AG04450 (cell line): ENCODE results near the gene SLC12A9. TPM values are rescaled to one million over a fixed set of nuclear protein-coding genes. Genes with fewer than 3 reads are reported as not detected.
A peak's percentile ranks its signal among the peaks of the same experiment; 100 is the strongest.

Experiments
- CTCF ChIA-PET: fragments of 300-600, 350-600 bp; formaldehyde crosslinking; extraction: SDS; loops from one replicate; lab custom pipeline; 2022; ENCODE audit warnings: antibody characterized with exemption, inconsistent platforms; lab: Charles Lee
- POLR2A ChIA-PET: fragments of 350-600 bp; formaldehyde crosslinking; extraction: SDS; loops from one replicate; lab custom pipeline; 2021; ENCODE audit warnings: antibody characterized with exemption, inconsistent platforms; lab: Yijun Ruan, JAX
- DNase-seq: peaks from one replicate; pipeline ENCODE4 v3.0.0-alpha.2; 2011; ENCODE audit warnings: low read depth, low spot score
- H3K27ac ChIP-seq: one replicate; pipeline ENCODE4 v1.5.1; 2012; ENCODE audit warnings: low read depth, low read length, control low read depth
- H3K27me3 ChIP-seq: one replicate; pipeline ENCODE4 v1.6.0; 2012; ENCODE audit warnings: low read length; ENCODE audit not compliant: control insufficient read depth, insufficient read depth
- H3K4me3 ChIP-seq: 2 replicates; pipeline ENCODE4 v1.5.1; 2011; ENCODE audit warnings: mild to moderate bottlenecking, low read depth, low read length, control low read depth
- H3K9me3 ChIP-seq: 2 replicates; pipeline ENCODE4 v1.5.1; 2012; ENCODE audit warnings: low read length; ENCODE audit not compliant: control insufficient read depth, insufficient read depth
- CTCF ChIP-seq: IDR thresholded peaks from 2 replicates; pipeline ENCODE4 v1.5.1; 2011; ENCODE audit warnings: low read depth, low read length, control low read depth, inconsistent platforms
- polyA plus RNA-seq: library from polyadenylated mRNA; depleted of rRNA; stranded (reverse); fragments of >200 nt; gene quantifications from 2 replicates; pipeline ENCODE4 v1.2.3, GENCODE V29; 2011

Gene SLC12A9
- polyA plus RNA-seq, 1 experiment: 10.8 TPM

GRCh38 chr7:100895956-100896731, 43.6 kb downstream of the SLC12A9 start:
- H3K9me3 ChIP-seq: no peaks in the 10 kb centered on the region; the same call in 1 of the 2 replicates
- DNase-seq: no peak
- POLR2A ChIA-PET: no interaction called here
- CTCF ChIA-PET: interaction anchor here (3.0 kb wide), 1 partner anchor 163 kb away, joined by 26 read pairs; no protein-coding TSS in a partner anchor
- no peak for TF ChIP-seq CTCF
- peaks cover 31% of the 10 kb centered on the region for H3K27me3 ChIP-seq
- no peak overlapping the region for H3K27ac ChIP-seq
- no peak overlapping the region; the same call in 1 of the 2 replicates for H3K4me3 ChIP-seq

GRCh38 chr7:100896732-100897608, 44.5 kb downstream of the SLC12A9 start:
- CTCF ChIA-PET: interaction anchor here (1.4 to 3.0 kb wide), 4 partner anchors 7 to 386 kb away, joined by 3 to 26 read pairs (median 6); partner anchors contain the start of gene UFSP1
- DNase-seq: no peak

GRCh38 chr7:100897772-100898454, 45.4 kb downstream of the SLC12A9 start:
- peaks cover 35% of the 10 kb centered on the region for H3K27me3 ChIP-seq
- CTCF ChIA-PET: interaction anchor here (0.9 to 3.0 kb wide), 6 partner anchors 8 to 385 kb away, joined by 3 to 26 read pairs (median 4); partner anchors contain the start of gene UFSP1
- H3K27ac ChIP-seq: no peak overlapping the region
- no peak for TF ChIP-seq CTCF
- no peaks in the 10 kb centered on the region; the same call in 1 of the 2 replicates for H3K9me3 ChIP-seq
- DNase-seq: no peak
- no peak overlapping the region for H3K4me3 ChIP-seq
- POLR2A ChIA-PET: no interaction called here

More at GRCh38 chr7:100896732-100897608, 44.5 kb downstream of the SLC12A9 start:
- Histone ChIP-seq H3K27ac (no peak overlapping the region), H3K27me3 (peaks cover 33% of the 10 kb centered on the region), H3K4me3 (peak overlapping the region; percentile 31; the same call in 1 of the 2 replicates), H3K9me3 (no peaks in the 10 kb centered on the region; the same call in 1 of the 2 replicates)
- TF ChIP-seq CTCF: peak; percentile 70
- POLR2A ChIA-PET: no interaction called here

- DNase-seq: no peak
- POLR2A ChIA-PET: no interaction called here
- H3K27me3 ChIP-seq: peaks cover 38% of the 10 kb centered on the region
- no peak overlapping the region for H3K4me3 ChIP-seq
- no peak overlapping the region for H3K27ac ChIP-seq
- CTCF ChIA-PET: interaction anchor here (0.5 to 5.0 kb wide), 5 partner anchors 159 to 187 kb away, joined by 3 to 27 read pairs (median 4); no protein-coding TSS in a partner anchor
- TF ChIP-seq CTCF: no peak
- H3K9me3 ChIP-seq: no peaks in the 10 kb centered on the region
These were observed 46.9 kb downstream of the SLC12A9 start for GRCh38 chr7:100899432-100899831.
